Measurements from ENCODE around the gene DPYD.

The DPYD gene

DNA sequence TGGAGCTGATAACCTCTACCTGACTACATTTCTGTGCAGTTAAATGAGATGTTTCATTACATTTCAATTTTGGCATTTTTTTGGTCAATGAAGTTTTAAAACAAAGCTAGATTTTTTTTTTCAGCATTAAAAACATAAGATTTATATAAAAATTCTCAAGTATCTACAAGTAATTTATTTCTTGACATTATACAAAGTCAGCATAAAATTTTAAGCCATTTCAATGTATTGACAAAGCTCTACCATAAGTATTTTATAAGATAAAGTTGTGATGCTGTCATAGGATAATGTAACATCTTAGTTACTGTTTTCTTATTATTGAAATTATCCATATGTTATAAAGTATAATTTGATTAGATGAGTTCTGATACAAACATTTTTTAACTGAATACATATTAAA is 847.7 kb downstream of the DPYD start:
- DNase-seq, result no peak

DNA sequence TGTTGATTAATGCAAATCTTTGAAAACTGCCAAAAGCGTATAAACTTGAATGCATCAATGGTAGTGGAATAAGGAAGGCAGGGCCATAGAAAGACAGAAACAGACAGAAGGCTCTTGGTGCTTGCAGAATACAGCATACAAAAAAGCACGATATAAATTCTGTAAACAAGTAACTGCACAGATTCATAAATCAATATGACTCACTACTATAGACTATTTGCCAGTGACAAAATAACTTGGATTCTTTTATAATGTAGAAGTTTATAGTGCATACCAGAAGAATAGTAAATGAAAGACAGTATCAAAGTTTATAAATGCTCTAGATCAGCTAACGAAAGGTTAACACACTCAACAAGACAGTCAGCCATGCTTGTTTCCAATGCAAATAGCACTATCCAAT is 849.7 kb downstream of the DPYD start:
- DNase-seq, result no peak

DNA sequence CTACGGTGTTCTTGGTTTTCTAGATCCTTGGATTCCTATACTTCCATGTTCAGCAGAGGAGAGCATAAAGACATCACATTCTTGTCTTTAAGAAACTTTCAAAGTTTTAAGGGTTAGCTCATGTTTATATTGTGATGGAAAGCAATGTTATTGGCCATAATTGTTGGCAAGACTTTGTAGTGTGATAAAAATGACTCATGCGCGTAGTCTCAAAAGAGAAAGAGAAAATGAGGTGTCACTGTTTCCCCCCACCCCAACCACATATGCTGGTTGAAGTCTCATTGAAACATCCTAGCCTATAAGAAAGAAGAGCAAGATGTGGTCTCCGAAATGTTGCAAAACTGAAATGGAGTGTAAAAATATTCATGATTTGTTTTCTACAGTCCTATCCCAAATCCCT is 850.5 kb downstream of the DPYD start:
- DNase-seq, result no peak

DNA sequence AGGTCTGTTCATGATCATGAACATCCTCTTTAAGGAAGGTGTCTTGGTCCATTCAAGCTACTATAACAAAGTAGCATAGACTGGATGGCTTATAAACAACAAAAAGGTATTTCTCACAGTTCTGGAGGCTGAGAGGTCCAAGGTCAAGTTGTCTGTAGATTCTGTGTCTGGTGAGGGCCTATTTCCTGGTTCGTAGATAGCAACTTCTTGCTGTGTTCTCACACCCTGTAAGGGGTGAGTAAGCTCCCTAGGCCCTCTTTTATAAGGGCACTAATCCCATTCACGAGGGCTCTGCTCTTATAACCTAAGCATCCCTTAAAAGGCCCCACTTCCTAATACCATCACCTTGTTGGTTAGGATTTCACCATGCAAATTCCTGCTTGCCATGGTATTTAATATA is 851.5 kb downstream of the DPYD start:
- DNase-seq, result no peak

DNA sequence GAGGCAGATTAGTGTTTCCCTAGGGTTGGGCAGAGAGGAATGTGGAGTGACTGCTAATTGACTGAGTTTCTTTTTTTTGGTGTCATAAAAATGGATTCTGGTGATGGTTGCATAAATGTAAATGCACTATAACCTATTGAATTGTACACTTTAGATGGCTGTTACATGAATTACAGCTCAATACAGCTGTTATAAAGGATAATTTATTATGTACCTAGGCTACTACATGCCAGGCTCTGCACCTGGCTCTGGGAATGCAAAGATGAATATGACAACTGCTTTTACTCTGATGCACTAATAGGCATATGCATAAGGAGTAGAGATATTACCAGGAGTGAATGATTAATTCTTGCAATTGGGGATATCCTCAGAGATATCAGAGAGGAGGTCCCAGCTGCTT is 854.0 kb downstream of the DPYD start:
- DNase-seq, result no peak

DNA sequence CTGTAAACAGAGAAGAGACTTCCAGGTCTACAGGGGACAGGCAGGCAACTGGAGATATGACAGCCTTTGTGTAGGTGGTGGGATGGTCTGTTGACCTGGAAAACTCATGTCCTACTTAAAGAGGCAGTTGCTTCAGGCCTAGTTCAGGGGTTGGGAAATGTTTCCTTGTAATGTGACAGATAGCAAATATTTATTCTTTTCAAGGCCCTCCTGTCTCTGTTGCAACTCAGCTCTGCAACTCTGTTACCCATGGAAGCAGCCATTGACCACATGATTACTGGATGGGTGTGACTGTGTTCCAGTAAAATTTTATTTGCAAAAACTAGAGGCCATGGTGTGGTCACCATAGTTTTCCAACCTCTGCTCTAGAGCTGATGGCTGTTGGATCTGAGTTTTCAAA is 857.3 kb downstream of the DPYD start:
- no peak for DNase-seq

DNA sequence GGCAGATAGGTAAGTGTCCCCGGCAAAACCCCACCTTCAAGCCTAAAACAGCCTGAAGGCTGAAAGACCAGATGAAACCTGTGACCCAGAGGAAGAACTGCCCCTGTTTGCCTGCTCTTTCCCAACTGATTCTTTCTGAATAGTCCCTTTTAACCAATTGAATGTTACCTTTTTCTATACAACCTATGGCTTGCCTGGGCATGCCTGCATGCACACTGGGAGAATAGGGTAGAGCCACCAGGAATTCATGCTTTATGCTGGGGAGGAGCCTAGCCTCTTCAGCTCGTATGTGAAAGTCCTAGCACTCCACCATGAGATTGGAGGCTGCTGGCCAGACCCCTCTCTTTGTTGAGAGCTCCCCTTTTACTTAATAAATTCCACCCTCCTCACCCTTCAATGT is 859.2 kb downstream of the DPYD start:
- no peak for DNase-seq

DNA sequence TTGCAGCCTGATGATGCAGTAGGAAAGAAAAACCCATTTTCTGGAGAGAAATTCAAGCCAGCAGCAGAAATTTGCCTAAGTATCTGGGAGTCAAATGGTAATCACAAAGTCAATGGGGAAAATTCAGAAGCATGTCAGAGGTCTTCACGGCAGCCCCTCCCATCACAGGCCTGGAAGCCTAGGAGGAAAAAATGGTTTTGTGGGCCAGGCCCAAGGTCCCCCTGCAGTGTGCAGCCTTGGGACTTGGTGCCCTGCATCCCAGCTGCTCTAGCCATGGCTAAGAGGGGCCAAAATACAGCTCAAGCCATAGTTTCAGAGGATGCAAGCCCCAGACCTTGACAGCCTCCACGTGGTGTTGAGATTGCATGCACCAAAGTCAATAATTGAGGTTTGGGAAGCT is 864.4 kb downstream of the DPYD start:
- DNase-seq, result no peak

DNA sequence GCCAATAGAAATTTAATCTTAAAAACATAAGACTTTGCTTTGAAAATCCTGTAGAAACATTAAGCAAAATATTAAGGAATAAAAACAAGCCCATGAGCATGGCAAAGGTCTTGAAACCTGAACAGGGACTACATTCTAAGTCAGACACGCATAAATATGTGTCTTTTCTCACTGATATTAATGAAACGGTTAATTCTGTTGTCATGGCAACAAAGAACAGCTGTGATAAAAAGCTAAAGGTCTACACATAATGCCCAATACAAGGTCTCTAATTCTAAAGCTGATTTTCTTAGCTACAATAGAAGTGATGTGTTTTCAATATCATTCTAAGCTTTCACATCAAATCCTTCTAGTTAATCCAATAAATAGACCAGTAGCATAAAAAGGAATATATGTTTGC is 867.6 kb downstream of the DPYD start:
- no peak for DNase-seq

DNA sequence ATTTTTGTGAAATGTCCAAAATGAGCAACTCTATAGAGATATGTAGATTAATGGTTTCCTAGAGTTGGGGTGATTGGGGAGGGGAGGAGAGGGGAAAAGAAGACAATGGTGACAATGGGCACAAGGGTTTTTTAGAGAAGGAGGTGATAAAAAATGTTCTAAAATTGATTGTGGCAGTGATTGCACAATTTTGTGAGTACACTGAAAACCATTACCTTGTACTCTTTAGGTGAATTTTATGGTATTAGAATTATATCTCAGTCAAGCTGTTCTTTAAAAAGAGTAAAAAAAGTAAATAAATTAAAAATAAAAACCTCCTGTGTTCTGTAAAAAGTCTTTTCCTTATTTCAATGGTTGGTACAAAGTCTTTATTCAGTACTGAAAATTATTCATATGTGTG is 869.0 kb downstream of the DPYD start:
- no peak for DNase-seq

DNA sequence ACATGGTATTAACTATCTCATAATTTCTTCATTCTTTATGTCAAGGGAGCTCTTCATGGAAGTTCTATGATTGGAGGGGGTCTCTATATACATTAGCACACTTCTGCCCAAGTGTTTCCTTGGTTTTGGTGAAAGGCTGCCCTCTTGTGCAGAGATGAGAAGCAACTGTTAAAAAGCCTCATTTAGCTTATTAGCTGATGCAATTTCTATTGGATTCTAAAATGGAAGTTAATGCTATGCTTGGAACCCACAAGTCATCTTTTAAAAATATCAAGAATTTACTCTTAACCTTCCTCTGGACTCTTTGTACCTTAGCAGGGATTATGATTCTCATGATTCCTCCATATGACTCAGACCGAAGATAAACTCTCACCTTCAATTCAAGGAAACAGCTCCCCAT is 870.3 kb downstream of the DPYD start:
- DNase-seq, result no peak

DNA sequence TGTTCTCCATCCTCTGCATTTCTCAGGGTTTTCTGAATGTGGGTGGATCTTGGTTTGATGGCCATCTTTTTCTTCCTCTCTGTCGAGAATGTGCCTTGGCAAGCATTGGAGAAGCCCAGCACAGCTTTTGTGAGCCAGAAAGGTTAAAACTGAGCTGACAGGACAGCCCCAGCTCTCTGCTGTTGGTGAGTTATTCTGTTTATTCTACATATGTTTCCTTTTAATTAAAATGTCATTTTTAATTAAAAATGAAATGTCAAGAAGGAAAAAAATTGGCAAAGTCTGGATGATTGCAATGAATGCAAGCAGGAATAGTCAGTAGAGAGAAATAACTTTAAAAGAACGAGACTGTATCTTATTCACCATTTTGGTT is 873.4 kb downstream of the DPYD start:
- no peak for DNase-seq

DNA sequence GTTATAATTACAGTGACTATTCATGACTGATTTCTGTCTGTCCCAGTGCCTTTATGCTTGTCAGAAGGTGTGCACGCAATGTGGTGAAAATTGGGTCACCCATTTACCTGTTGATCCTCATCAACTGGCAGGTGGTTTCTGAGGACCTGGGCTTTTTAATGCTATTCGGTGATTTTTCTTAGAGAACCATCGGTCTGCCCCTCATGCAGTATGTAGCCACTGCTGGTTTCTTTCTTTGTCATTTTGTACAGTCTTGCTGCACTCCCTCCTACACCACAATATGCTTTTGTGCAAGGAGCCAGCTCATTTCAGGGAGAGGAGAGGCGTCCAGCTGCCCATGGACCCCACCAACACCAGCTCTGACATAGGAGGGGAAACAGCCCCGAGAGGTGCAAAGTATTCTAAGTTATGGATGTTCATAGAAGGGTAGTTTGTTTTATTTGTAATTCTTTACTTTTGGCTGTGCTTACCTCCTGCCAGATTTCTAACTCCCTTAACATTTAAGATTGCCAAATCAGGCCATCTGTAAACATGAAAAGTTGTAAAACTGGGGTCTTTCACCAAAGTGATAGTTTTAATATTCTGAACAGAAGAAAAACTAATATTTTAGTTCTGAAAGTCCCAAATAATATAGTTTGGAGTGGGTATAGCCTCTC is 873.9 kb downstream of the DPYD start:
- no peak for DNase-seq

DNA sequence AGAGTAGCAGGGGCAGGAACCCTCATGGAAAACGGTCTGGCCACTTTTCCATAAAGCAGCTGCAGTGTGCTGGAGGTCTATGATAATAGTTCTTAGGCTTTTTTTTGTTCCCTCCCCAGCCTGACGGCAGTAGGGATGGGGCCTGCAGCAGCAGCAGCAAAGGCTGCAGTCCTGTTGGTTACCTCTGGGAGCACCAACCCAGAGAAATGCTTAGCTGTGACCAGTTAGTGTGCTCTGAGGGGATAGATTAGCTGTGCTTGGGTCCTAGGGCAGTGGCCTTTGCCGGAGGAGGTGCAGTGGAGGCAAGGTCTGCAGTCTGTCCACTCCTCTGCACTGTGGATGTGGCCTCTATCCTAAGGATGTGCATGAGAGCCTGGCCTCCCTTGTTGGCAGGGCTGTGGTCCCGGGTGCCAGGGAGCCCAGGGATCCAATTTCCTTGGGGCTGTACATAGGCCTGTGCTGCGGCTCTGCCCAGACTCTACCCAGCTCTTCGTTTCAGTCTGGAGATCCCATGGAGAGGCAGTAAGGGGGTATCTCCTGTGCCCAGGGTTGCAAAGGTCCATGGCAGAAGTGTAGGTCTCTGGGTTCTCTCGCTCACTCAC is 876.6 kb downstream of the DPYD start:
- DNase-seq, result no peak

DNA sequence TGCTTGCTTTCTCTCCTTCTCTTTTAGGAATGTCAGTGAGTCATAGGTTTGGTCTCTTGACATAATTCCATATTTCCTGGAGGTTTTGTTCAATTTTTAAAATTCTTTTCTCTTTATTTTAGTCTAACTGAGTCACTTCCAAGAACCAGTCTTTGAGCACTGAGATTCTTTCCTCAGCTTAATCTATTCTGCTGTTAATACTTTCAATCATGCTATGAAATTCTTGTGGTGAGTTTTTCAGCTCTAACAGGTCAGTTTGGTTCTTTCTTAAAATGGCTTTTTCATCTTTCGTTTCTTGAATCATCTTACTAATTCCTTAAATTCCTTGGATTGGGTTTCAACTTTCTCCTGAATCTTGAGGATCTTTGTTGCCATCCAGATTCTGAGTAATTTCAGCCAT is 878.3 kb downstream of the DPYD start:
- DNase-seq, result no peak

DNA sequence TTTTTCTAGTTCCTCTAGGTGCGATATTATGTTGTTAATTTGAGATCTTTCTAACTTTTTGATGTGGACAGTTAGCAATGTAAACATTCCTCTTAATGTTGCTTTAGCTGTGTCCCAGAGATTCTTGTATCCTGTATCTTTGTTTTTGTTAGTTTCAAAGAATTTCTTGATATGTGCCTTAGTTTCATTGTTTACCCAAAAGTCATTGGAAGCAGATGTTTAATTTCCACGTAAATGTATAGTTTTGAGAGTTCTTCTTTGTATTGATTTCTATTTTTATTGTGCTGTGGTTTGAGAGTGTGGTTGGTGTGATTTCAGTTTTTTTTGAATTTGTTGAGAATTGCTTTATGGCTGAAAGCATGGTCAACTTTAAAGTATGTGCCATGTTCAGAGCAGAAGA is 879.8 kb downstream of the DPYD start:
- DNase-seq, result no peak

DNA sequence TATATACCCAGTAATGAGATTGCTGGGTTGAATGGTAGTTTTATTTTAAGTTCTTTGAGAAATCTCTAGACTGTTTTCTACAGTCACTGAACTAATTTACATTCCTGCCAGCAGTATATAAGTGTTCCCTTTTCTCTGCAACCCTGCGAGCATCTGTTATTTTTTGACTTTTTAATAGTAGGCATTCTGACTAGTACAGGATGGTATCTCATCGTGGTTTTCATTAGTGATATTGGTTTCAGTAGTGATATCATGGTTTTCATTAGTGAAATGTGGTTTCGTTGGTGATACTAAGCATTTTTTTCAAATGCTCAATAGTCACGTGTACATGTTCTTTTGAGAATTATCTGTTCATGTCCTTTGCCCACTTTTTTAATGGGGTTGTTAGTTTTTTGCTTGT is 882.4 kb downstream of the DPYD start:
- DNase-seq, result no peak

DNA sequence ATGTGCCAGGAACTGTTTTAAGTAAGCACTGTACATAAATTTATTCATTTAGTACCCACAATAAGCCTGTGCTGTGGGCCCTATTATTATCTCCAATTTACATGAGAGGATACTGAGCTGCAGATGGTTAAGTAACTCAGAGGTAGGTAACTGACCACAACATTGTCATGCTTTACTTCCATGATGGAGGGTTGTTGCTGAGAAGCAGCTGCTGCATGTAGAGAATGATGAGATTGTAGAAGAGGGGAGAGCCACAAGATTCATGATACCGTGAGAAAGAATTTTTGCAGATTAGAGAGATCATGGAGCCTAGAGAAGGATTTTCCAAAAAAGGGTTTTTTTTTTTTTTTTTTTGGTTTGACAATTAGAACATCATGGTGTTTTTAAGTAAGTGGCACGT is 886.2 kb downstream of the DPYD start:
- no peak for DNase-seq

DNA sequence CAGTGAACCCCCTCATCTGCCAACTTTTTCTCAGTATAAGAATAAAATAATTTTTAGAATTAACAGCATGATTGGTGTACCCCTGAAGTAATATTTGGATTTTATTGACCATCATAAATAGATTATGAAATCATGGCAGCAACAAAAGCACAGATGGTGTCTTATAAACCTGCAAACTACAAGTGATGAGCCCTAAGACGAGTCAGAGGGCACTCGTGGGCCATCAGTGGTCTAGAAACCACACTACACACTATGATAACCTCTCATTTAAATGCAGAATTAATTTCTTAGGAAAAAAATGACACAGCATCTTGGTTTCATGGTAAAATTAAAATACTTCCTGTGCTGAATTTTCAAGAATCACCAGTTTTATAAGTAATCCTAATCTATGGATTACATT is 886.9 kb downstream of the DPYD start:
- DNase-seq, result no peak
